CMK (cell line): ENCODE results near the gene CROCC.

Experiments used
- DNase-seq: peaks from one replicate; pipeline ENCODE4 v3.0.0-alpha.2; 2010; ENCODE audit warnings: low read depth

CROCC gene

GRCh38 chr1:16986560-16986959 is 64.8 kb downstream of the CROCC start:
- DNase-seq = no peak

- DNase-seq = no peak
Measured at GRCh38 chr1:16986962-16987361, 65.2 kb downstream of the CROCC start.

DNA sequence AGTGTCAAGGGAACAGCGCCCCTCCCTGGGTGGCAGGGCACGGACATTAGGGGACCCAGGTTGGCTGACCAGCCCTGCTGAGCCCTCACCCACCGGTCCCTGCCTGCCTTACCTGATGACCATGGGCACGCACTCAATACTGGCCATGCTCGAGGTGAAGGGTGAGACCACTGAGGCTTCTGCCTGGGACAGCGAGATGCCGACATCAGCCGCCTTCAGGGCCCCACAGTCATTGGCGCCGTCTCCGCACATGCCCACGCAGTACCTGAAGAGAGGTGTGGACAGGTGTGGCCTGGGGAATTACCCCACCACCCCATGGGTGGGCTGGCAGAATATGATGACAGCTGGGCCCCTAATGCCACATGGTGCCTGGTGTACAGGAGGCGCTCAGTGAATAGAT is 66.5 kb downstream of the CROCC start:
- DNase-seq = no peak

GRCh38 chr1:16989676-16990391 is 68.1 kb downstream of the CROCC start:
- no peak for DNase-seq

DNA sequence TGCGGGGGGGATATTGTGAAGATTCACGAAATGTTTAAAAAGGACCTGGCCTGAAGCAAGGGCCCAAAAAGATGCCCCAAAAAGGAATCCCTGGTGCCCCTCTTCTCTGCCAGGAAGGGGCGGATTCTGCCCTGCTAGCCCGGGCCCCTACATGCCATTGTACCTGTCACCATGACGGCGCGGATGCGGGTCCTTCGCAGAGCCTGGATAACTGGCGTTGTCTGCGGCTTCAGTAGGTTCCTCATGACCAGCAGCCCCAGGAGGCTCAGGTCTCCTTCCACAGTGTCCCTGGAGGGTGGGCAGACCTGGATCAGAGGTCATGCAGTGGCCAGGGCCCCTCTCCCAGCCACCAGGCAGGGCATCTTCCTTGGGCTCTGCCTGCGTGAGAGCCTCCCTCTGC is 69.8 kb downstream of the CROCC start:
- no peak for DNase-seq

DNA sequence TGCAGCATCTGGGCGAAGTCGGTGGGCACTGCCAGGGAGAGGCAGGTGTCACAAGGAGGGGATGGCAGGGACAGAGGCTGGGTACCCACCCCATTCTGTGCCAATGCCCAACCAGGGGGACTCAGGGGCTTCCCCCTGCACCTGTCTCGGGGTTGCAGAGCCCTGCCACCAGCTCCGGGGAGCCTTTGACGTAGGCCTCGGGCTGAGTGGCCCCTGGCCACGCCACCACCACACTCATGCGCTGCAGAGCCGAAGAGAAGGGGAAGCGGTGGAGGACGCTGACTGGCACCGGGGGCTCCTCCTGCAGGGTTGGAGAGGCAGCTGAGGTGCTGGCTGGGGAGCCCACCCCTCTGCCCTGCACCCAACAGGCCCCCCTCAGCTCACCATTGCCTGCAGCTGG is 70.4 kb downstream of the CROCC start:
- DNase-seq = no peak

GRCh38 chr1:16992675-16993074 is 70.9 kb downstream of the CROCC start:
- DNase-seq = no peak

DNA sequence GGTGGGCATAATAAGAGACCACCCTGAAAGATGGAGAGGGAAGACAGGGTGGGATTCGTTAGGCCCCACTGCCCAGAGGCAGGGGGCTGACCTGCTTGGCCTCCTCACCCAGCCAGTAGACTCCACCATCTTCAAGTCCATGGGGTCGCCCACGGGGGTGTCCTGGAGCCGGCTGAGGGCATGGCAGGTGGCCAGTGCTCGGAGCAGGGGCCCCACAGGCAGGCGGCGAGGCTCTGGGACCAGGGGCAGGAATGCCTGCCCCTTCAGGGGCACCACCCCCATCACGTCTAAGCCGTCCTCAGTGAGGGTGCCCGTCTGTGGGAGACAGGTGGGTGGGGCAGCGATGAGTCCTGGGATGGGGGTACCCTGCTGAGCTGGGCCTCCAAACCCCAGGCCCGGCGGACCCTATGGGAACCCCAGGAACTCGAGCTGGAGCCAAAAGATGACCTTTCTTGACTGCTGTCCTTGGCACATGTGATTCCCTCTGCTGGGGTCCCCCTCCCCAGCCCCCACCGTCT is 71.8 kb downstream of the CROCC start:
- DNase-seq = no peak

DNA sequence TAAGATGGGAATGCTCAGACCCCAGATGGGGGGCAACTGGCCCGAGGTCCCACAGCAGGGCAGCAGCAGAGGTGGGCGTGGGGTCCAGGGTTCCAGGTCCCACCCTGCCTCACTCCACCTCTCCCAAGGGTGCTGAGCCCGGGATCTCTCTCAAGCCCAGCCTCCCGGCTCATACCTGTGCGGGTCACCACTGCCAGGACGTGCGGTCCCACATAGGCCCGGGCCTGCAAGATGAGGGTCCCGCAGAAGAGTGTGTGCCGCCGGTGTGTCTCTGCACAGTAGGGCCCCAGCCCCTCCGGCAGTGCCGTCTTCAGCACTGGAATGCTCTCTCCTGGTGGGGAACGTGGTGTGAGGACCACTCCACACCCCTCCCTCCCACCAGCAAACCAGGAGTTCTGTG is 75.1 kb downstream of the CROCC start:
- DNase-seq = no peak

GRCh38 chr1:16998589-16998988 is 76.9 kb downstream of the CROCC start:
- no peak for DNase-seq

DNA sequence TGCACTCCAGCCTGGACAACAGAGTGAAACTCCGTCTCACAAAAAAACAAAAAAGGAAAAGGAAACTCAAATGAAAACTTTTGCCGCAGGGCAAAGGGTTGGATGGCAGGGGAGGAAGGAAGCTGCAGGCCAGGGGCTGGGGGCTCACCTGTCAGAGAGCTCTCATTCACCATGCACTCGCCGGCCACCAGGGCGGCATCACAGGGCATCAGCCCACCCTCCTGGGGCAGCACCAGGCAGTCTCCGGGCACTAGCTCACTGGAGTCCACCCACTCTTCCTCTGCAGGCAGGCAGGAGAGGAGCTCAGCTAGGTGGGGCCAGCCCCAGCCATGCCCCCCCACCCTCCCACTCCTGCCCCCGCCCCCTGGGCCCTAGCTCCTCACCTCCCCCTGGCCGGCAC is 78.1 kb downstream of the CROCC start:
- no peak for DNase-seq

DNA sequence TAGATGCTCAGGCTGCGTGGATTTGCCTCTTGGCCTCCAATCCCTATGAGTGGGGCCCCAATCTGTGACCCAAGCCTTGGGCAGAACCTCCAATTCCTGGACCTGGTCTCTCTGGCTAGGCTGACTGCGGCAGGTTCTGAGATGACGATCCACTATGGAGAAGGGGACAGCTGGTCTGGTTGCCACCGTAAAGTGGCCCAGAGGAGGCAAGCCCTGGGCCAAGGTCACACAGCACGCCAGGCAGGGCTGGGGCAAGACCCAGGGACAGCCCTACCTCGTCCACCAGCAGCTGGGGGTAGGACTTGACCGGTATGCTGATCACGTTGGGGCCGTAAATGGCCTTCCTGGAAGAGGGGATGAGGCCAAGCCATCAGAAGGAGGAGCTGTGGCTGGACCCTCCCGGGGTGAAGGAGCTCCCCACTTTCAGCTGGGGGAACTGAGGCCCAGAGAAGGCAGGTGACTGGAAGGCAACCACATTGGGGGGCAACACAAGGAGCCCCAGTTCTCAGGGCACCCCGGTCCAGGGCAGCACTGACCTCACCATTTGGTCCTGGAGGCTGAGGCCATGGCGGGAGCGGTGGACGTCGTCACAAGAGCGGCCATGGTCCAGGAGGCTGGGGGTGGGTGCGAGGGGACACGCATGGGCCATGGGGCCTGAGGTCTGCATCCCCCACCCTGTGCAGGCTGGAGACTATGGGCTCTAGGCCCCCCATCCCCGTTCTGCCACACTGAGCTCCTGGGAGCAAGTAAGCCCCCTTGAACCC is 80.2 kb downstream of the CROCC start:
- no peak for DNase-seq

- no peak for DNase-seq
Measured at GRCh38 chr1:17002524-17002902, 80.8 kb downstream of the CROCC start.

- DNase-seq = no peak
Measured at GRCh38 chr1:17004466-17005364, 83.0 kb downstream of the CROCC start.

- no peak for DNase-seq
Measured at GRCh38 chr1:17005365-17005740, 83.6 kb downstream of the CROCC start.

DNA sequence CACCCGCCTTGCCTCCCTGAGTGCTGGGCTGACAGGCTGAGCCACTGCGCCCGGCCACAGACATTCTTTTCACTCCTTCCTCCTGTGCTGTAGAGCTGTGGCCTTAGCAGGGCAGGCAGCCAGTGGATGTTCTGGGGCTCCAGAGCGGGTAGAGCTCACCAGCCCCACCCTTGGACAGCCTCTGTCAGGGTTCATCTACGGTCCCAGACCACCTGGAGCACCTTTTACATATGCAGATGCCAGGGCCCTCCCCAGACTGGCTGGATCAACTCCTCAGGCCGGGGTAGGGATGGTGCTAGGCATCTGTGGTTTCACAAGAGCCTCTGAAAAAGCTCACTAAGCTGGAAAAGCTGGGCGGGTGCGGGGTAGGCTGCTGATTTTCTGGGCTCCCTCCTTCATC is 85.4 kb downstream of the CROCC start:
- no peak for DNase-seq

- no peak for DNase-seq
Measured at GRCh38 chr1:17008208-17008855, 86.6 kb downstream of the CROCC start.

GRCh38 chr1:17009706-17010105 is 88.0 kb downstream of the CROCC start:
- DNase-seq = peak; percentile 59

DNA sequence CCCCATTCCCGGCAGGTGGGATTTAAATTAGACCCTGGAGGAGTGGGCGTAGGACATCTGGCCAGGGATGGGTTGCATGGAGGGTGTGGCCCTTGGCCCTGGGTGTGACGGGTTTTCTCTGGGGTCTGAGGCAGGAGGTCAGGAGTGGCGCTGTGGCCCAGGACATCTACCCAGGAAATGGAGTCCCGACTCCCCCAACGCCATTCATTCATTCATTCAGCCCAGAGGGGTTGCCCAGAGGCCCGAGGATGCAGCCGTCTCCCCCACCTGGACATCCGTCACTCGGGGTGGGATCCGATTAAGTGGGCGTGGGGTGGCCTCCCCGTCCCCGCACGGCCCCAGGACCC is 89.3 kb downstream of the CROCC start:
- no peak for DNase-seq

DNA sequence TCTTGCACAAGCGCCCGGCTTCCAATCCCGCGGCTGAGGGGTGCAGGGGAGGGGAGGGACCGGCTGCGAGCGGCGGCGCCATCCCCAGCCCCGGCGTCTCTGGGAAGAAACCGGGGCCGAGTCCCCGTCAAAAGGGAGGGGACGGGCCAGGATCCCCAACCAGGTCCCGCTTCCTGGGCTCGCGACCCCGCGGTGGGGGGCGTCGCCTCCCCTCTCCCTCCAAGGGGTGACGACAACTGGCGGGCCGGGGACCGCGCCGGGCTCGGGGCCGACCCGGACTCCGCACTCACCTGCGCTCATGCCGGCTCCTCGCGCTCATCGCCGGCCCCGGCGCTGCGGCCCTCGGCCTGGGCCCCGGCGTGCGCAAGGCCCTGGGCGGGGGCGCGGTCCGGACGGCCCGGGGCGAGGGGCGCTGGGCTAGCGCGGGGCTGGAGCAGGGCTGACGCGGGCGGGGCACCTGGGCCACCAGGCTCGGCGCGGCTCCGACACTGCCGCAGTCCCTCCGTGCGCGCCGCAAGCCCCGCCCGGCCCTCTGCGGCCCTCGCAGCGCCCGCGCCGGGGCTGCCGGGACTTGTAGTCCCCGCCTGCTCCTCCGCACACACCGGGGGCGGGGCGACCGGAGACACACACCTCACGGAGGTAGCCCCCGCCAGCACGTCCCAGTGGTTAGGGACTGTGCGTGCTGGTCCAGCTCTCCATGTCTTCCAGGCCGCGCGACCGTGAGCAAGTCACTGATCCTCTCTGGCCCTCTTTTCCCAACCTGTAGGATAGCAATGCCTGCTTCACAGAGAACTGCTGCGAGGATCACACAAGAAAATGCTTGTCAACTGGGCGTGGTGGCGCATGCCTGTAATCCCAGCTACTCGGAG is 89.9 kb downstream of the CROCC start, which contains the start of gene ATP13A2:
Gene ATP13A2, minus strand, starts transcription at position 490 of the 869 bp plus-strand sequence. Its CDS starts 190 bp downstream, at position 300.
- DNase-seq = peak; percentile 68
